Endothelial cell (in vitro differentiated cells): ENCODE measurements around the gene ZNF362. TPM values are rescaled to one million over a fixed set of nuclear protein-coding genes. Genes with fewer than 3 reads are reported as not detected.

Source experiments
- DNase-seq: peaks from one replicate; pipeline ENCODE4 v3.0.0; 2021; ENCODE audit warnings: low spot score
- H3K27ac Mint-ChIP-seq: one replicate; pipeline ENCODE4 v1.8.0; 2021; ENCODE audit warnings: mixed read lengths, inconsistent platforms; ENCODE audit not compliant: unreplicated experiment
- H3K27me3 Mint-ChIP-seq: one replicate; pipeline ENCODE4 v1.8.0; 2021; ENCODE audit warnings: mild to moderate bottlenecking, moderate library complexity, mixed read lengths, inconsistent platforms; ENCODE audit not compliant: unreplicated experiment
- H3K36me3 Mint-ChIP-seq: one replicate; pipeline ENCODE4 v1.8.0; 2021; ENCODE audit warnings: mild to moderate bottlenecking, low read depth, mixed read lengths, inconsistent platforms; ENCODE audit not compliant: unreplicated experiment
- H3K4me1 Mint-ChIP-seq: one replicate; pipeline ENCODE4 v1.8.0; 2021; ENCODE audit warnings: mild to moderate bottlenecking, mixed read lengths, inconsistent platforms; ENCODE audit not compliant: unreplicated experiment
- H3K4me3 Mint-ChIP-seq: one replicate; pipeline ENCODE4 v1.8.0; 2021; ENCODE audit warnings: mild to moderate bottlenecking, mixed read lengths, inconsistent platforms; ENCODE audit not compliant: unreplicated experiment
- H3K9me3 Mint-ChIP-seq: one replicate; pipeline ENCODE4 v1.8.0; 2021; ENCODE audit warnings: mixed read lengths, inconsistent platforms; ENCODE audit not compliant: unreplicated experiment
- total RNA-seq: library from RNA; stranded (reverse); fragmentation: NEBNext Ultra II Directional; extraction: Animal tissue kit (Norgen Biotek cat#: 25700); gene quantifications from one replicate; pipeline ENCODE4 v1.2.1, GENCODE V29; 2021; ENCODE audit not compliant: unreplicated experiment
- TF ChIP-seq, protein P1 (sequence below): fragments of 200-600 bp; sonication (generic); IDR thresholded peaks from one replicate; pipeline ENCODE4 v1.5.0; 2021; ENCODE audit warnings: antibody characterized with exemption; ENCODE audit not compliant: unreplicated experiment

Gene ZNF362
- total RNA-seq, 1 donor from 2014 or later, result 70.0 TPM

- Mint-ChIP-seq H3K27ac (no peak overlapping the region), H3K9me3 (no peaks in the 10 kb centered on the region), H3K27me3 (peaks cover 5% of the 10 kb centered on the region), H3K4me3 (no peak overlapping the region), H3K36me3 (no peaks in the 10 kb centered on the region), H3K4me1 (peaks cover 13% of the 10 kb centered on the region)
- DNase-seq, result no peak
- TF ChIP-seq, protein P1, sequence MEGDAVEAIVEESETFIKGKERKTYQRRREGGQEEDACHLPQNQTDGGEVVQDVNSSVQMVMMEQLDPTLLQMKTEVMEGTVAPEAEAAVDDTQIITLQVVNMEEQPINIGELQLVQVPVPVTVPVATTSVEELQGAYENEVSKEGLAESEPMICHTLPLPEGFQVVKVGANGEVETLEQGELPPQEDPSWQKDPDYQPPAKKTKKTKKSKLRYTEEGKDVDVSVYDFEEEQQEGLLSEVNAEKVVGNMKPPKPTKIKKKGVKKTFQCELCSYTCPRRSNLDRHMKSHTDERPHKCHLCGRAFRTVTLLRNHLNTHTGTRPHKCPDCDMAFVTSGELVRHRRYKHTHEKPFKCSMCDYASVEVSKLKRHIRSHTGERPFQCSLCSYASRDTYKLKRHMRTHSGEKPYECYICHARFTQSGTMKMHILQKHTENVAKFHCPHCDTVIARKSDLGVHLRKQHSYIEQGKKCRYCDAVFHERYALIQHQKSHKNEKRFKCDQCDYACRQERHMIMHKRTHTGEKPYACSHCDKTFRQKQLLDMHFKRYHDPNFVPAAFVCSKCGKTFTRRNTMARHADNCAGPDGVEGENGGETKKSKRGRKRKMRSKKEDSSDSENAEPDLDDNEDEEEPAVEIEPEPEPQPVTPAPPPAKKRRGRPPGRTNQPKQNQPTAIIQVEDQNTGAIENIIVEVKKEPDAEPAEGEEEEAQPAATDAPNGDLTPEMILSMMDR, result no peak
Observed at GRCh38 chr1:33317946-33318345, 61.7 kb downstream of the ZNF362 start.

DNA sequence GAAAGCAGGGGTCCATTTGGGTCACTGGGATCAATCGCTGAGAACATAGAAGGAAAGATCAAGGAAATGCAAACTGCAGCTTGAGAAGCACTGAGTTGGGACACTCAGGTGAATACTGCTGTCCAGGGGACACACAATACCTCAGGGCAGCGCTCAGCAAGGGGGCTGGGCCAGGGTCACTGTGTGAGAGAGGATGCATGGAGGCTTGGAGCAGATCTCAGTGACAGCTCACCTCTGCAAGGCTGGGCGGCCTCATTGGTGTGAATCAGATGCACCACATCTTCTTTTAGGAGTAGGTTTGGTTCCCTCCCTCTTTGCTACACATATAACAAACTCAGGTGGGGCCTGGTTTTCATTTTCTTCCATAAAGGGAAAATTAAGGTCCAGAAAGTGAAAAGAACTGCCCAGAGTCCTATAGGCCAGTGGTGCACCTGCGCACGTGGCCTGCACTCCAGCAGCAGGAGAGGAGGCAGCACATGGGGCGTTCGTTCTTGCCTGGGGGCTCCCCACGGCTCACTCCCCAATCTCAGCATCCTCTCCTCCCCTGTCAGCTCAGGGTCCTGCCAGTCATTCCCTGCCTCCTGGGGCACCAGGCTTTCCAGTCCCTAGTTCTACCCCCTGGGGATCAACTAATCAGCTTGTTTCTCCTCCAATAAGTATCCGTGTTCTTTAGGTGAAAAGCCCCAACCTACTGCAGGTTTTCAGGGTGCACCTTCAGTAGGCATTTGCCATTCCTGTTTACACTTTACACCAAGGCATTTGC, 63.1 kb downstream of the ZNF362 start:
- Mint-ChIP-seq H3K4me3 (no peak overlapping the region), H3K27me3 (peaks cover 5% of the 10 kb centered on the region), H3K9me3 (no peaks in the 10 kb centered on the region), H3K27ac (no peak overlapping the region), H3K4me1 (peaks cover 13% of the 10 kb centered on the region), H3K36me3 (no peaks in the 10 kb centered on the region)
- TF ChIP-seq, protein P1, result no peak
- no peak for DNase-seq

DNA sequence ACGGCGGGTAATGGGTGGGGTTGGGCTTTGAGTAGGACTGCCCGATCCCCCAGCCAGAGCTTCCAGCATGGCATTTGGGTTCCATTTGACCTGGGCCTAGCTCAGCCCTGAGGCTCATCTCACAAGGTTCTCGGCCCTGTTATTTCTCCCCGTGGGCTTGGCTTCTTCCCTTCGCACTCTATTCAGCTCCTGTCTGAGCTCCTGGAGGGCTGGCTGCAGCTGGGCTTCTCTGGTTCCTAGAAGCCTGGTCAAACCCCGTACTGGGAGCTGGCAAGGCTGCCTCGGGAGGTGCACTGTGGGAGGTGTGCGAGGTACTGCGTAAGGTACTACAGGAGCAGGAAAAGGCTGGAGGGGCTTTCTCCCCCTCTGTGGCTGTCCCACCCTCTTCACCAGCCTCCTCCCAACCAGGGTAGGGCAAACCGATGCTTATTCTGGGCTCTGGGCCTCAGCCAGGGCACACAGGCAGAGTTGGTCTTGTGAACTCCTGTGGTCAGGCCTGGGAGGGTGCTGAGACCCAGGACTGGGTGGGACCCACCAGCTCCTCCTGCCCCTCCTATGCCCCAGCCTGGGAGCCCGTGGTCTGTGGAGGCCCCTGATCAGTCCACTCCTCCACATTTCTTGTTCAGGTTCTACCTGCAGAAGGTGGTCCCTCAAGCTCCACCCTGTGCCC, 63.8 kb downstream of the ZNF362 start:
- Mint-ChIP-seq H3K27me3 (peaks cover 5% of the 10 kb centered on the region), H3K4me1 (peaks cover 13% of the 10 kb centered on the region), H3K27ac (no peak overlapping the region), H3K9me3 (no peaks in the 10 kb centered on the region), H3K4me3 (no peak overlapping the region), H3K36me3 (peaks cover 3% of the 10 kb centered on the region)
- no peak for DNase-seq
- TF ChIP-seq, protein P1, result no peak

GRCh38 chr1:33320619-33321165, 64.4 kb downstream of the ZNF362 start, which contains the start of gene A3GALT2:
Gene A3GALT2 (minus strand): TSS chr1:33321098. CDS start chr1:33321098, 0 bp downstream.
- H3K27ac Mint-ChIP-seq, result peak within 1 kb of the TSS; percentile 19

More at GRCh38 chr1:33320619-33321165, 64.4 kb downstream of the ZNF362 start, which contains the start of gene A3GALT2:
- peaks cover 5% of the 10 kb centered on the region for H3K27me3 Mint-ChIP-seq
- peaks cover 13% of the 10 kb centered on the region for H3K4me1 Mint-ChIP-seq
- TF ChIP-seq, protein P1, result no peak
- H3K9me3 Mint-ChIP-seq, result no peaks in the 10 kb centered on the region
- H3K4me3 Mint-ChIP-seq, result no peak within 1 kb of the TSS
- peaks cover 7% of the 10 kb centered on the region for H3K36me3 Mint-ChIP-seq
- no peak for DNase-seq
